ENCODE results near the gene ATP8B4.

- TF ChIP-seq EZH2 (IDR thresholded peaks at IDR 0.05; ENCODE audit: borderline replicate concordance, low read length) (no peak), CTCF (IDR thresholded peaks at IDR 0.05; ENCODE audit: low read length) (no peak)
Measured at GRCh38 chr15:50131617-50132016, 12.6 kb upstream of the ATP8B4 start.
